Uterus (tissue), 4 donors: ENCODE results near the gene SGCB. TPM values are rescaled to one million over a fixed set of nuclear protein-coding genes. Genes with fewer than 3 reads are reported as not detected.

Source experiments
- DNase-seq, 2 donors: peaks; one replicate each; pipeline ENCODE4 v3.0.0-alpha.2; 2019 to 2020
- H3K27ac ChIP-seq, 2 donors: fragments of 200-600 bp; sonication (generic); 1 replicate in 1 of 2; 2 replicates in 1 of 2; pipeline ENCODE4 v1.5.1; 2016 to 2018
- H3K27me3 ChIP-seq, 2 donors: fragments of 200-600 bp; sonication (generic); one replicate each; pipeline ENCODE4 v1.5.1; 2018 to 2019; ENCODE audit warnings: control low read depth in 1 of 2
- H3K36me3 ChIP-seq, 2 donors: fragments of 200-600 bp; sonication (generic); one replicate each; pipeline ENCODE4 v1.5.1; 2019; ENCODE audit warnings: control low read depth in 1 of 2
- H3K4me1 ChIP-seq, 2 donors: fragments of 200-600 bp; sonication (generic); one replicate each; pipeline ENCODE4 v1.5.1; 2018 to 2019; ENCODE audit warnings: control low read depth in 1 of 2
- H3K4me3 ChIP-seq, 2 donors: fragments of 200-600 bp; sonication (generic); 1 replicate in 1 of 2; 2 replicates in 1 of 2; pipeline ENCODE4 v1.5.1; 2018 to 2019; ENCODE audit warnings: mild to moderate bottlenecking in 1 of 2
- H3K9me3 ChIP-seq, 2 donors: fragments of 200-600 bp; sonication (generic); one replicate each; pipeline ENCODE4 v1.5.1; 2019; ENCODE audit warnings: control low read depth in 1 of 2
- POLR2A ChIP-seq, 2 donors: fragments of 450-650 bp; IDR thresholded peaks; one replicate each; pipeline ENCODE4 v1.6.1; 2016; ENCODE audit warnings: antibody characterized with exemption in 2 of 2, mild to moderate bottlenecking in 1 of 2, moderate library complexity in 1 of 2
- intact Hi-C: fragments of 100-400 bp; cut with DNase I; formaldehyde crosslinking; loops from one replicate; pipeline ENCODE4 v1.15.1; 2023; ENCODE audit warnings: low total_unique reads
- total RNA-seq, 4 donors: library from RNA; depleted of rRNA in 3 of 4; stranded (reverse); fragments of >200 nt in 3 of 4; gene quantifications; one replicate each; pipeline versions ENCODE4 v1.1.0 to v1.2.4, GENCODE V29; 2014 to 2023
- TF ChIP-seq, protein P1 (sequence below), 4 experiments: fragments of 200-600 bp in 2 of 4; fragments of 450-650 bp in 2 of 4; sonication (generic) in 2 of 4; IDR thresholded peaks; one replicate each; pipeline ENCODE4 v1.5.1; 2016 to 2019; ENCODE audit warnings: antibody characterized with exemption in 4 of 4, mild to moderate bottlenecking in 2 of 4, moderate library complexity in 1 of 4
- donor health status: DM: yes; HTN: yes; CAD: no.

The SGCB gene
- total RNA-seq, 4 donors from 2014 or later: 21.5 to 61.6 (median 44.6) TPM

- intact Hi-C loops: no loop called here
- H3K4me1 ChIP-seq: no peaks in the 10 kb centered on the region
- H3K9me3 ChIP-seq: no peaks in the 10 kb centered on the region
- no peaks in the 10 kb centered on the region for H3K27me3 ChIP-seq
- H3K4me3 ChIP-seq: no peak overlapping the region
- no peak for TF ChIP-seq POLR2A (IDR thresholded peaks at IDR 0.05)
- TF ChIP-seq, protein P1, sequence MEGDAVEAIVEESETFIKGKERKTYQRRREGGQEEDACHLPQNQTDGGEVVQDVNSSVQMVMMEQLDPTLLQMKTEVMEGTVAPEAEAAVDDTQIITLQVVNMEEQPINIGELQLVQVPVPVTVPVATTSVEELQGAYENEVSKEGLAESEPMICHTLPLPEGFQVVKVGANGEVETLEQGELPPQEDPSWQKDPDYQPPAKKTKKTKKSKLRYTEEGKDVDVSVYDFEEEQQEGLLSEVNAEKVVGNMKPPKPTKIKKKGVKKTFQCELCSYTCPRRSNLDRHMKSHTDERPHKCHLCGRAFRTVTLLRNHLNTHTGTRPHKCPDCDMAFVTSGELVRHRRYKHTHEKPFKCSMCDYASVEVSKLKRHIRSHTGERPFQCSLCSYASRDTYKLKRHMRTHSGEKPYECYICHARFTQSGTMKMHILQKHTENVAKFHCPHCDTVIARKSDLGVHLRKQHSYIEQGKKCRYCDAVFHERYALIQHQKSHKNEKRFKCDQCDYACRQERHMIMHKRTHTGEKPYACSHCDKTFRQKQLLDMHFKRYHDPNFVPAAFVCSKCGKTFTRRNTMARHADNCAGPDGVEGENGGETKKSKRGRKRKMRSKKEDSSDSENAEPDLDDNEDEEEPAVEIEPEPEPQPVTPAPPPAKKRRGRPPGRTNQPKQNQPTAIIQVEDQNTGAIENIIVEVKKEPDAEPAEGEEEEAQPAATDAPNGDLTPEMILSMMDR (IDR thresholded peaks at IDR 0.05): no peak
- no peak for DNase-seq
- H3K27ac ChIP-seq: no peak overlapping the region
- no peaks in the 10 kb centered on the region for H3K36me3 ChIP-seq
Measured at GRCh38 chr4:52054254-52054653, 16.2 kb upstream of the SGCB start.

DNA sequence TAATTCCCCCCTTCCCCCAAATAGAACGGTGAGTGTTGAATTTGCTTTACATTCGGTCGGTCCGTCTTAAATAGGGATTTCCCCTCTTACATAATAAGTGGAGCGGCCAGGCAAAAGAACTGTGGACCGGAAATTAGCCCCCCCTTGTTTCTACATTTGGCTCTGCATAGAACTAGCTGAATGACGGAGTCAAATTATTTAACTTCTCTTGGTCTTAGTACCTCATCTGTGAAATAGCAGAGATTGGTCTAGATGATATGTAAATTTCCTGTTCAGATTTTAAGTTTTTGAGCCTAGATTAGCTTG lies 14.3 kb upstream of the SGCB start:
- no peak overlapping the region for H3K4me3 ChIP-seq
- no peaks in the 10 kb centered on the region for H3K27me3 ChIP-seq
- intact Hi-C loops: no loop called here
- no peak for TF ChIP-seq POLR2A (IDR thresholded peaks at IDR 0.05)
- TF ChIP-seq, protein P1 (IDR thresholded peaks at IDR 0.05): no peak
- no peaks in the 10 kb centered on the region for H3K9me3 ChIP-seq
- no peaks in the 10 kb centered on the region for H3K4me1 ChIP-seq
- no peaks in the 10 kb centered on the region for H3K36me3 ChIP-seq
- no peak for DNase-seq
- peak overlapping the region in 1 of 2 donors; percentile 62 for H3K27ac ChIP-seq

DNA sequence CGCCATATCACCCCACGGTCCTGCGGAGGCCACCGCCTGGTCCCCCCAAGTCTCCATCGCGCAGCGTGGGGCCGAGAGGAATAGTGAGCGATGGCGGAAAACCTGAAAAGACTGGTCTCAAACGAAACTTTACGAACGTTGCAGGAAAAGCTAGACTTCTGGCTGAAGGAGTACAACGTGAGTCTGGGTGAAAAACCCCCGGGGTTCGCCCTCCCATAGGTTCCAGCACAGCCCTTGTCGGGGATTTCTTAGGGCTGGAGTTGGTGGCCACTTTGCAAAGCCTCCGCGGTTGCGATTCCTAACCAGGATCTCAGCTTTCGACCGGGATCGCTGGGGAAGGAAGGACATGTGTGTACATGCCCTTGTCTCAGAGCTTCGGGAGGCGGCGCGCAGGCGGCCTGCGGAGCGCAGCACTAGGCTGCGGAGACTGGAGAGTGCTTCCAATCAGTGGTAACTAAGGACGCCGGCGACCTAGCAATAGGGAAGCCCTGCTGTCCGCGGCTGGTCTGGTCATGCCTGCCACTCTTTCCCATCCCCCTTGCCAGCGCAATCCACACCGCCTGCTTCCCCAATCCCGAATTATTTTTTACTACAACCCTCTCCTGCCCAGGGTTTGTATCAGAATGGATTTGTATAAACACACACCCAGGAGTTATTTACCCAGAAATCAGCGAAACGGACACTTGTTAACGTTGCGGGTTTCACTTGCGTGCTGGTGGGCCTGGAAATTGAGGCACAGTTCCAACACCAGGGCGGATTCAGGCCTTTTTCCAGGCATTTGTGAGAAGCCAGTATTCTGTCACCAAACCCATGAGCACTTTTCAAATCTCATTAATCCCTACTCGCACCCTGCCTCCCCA lies 13.7 kb upstream of the SGCB start:
- H3K4me1 ChIP-seq: no peaks in the 10 kb centered on the region
- intact Hi-C loops: no loop called here
- H3K4me3 ChIP-seq: peak overlapping the region; percentile 39 to 45
- H3K27me3 ChIP-seq: no peaks in the 10 kb centered on the region
- DNase-seq: peak; percentile 47 to 68
- H3K36me3 ChIP-seq: no peaks in the 10 kb centered on the region
- H3K9me3 ChIP-seq: no peaks in the 10 kb centered on the region
- TF ChIP-seq, protein P1 (IDR thresholded peaks at IDR 0.05): no peak
- TF ChIP-seq POLR2A (IDR thresholded peaks at IDR 0.05): no peak
- H3K27ac ChIP-seq: peak overlapping the region; percentile 46 to 62

- Histone ChIP-seq H3K27me3 (no peaks in the 10 kb centered on the region), H3K4me1 (no peaks in the 10 kb centered on the region), H3K27ac (peak within 1 kb of the TSS; percentile 46 to 62), H3K36me3 (no peaks in the 10 kb centered on the region), H3K9me3 (no peaks in the 10 kb centered on the region), H3K4me3 (peak within 1 kb of the TSS; percentile 39 to 45)
- TF ChIP-seq POLR2A (IDR thresholded peaks at IDR 0.05): no peak
- TF ChIP-seq, protein P1 (IDR thresholded peaks at IDR 0.05): no peak
- intact Hi-C loops: no loop called here
- DNase-seq: peak in 1 of 2 donors; percentile 43
Measured at GRCh38 chr4:52051213-52051614, 13.1 kb upstream of the SGCB start, which contains the start of gene SPATA18. Gene SPATA18 (plus strand): TSS chr4:52051304. CDS start chr4:52051705, 401 bp downstream.

DNA sequence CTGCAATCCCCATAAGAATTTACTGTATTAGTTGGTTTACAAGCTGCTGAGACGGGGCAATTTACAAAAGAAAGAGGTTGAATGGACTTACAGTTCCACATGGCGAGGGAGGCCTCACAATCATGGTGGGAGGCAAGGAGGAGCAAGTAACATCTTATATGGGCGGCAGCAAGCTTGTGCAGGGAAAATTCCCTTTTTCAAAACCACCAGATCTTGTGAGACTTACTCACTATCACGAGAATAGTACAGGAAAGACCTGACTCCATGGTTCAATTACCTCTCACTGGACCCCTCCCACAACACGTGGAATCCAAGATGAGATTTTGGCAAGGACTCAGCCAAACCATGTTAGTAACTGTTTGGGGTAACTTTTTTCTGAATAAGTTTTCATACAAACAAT lies 11.2 kb upstream of the SGCB start:
- intact Hi-C loops: no loop called here
- no peak overlapping the region for H3K4me3 ChIP-seq

More for the DNA sequence above, 11.2 kb upstream of the SGCB start:
- H3K4me1 ChIP-seq: no peaks in the 10 kb centered on the region
- H3K27ac ChIP-seq: no peak overlapping the region
- DNase-seq: no peak
- no peaks in the 10 kb centered on the region for H3K36me3 ChIP-seq
- H3K27me3 ChIP-seq: no peaks in the 10 kb centered on the region
- no peak for TF ChIP-seq POLR2A (IDR thresholded peaks at IDR 0.05)
- TF ChIP-seq, protein P1 (IDR thresholded peaks at IDR 0.05): no peak
- no peaks in the 10 kb centered on the region for H3K9me3 ChIP-seq
